BE2C (cell line): ENCODE results near the gene TEN1.

Experiments
- DNase-seq: peaks from one replicate; pipeline ENCODE4 v3.0.0-alpha.2; 2020
- H3K27me3 ChIP-seq: fragments of 250-450 bp; sonication (Bioruptor Pico); 2 replicates; pipeline ENCODE4 v1.5.1; 2020; ENCODE audit warnings: mild to moderate bottlenecking
- H3K36me3 ChIP-seq: fragments of 250-450 bp; sonication (Bioruptor Pico); 2 replicates; pipeline ENCODE4 v1.5.1; 2020; ENCODE audit warnings: mild to moderate bottlenecking
- H3K4me1 ChIP-seq: fragments of 250-450 bp; sonication (Bioruptor Pico); 2 replicates; pipeline ENCODE4 v1.5.1; 2020
- H3K4me3 ChIP-seq: 2 replicates; pipeline ENCODE4 v1.5.1; 2011; ENCODE audit warnings: low read depth, low read length
- H3K9me3 ChIP-seq: fragments of 250-450 bp; sonication (Bioruptor Pico); 2 replicates; pipeline ENCODE4 v1.5.1; 2020
- CTCF ChIP-seq: IDR thresholded peaks from 2 replicates; pipeline ENCODE4 v1.5.1; 2012; ENCODE audit warnings: mild to moderate bottlenecking, low read depth, low read length

The TEN1 gene

GRCh38 chr17:76008208-76008607 is 29.2 kb downstream of the TEN1 start:
- TF ChIP-seq CTCF = no peak
- no peaks in the 10 kb centered on the region for H3K36me3 ChIP-seq
- no peaks in the 10 kb centered on the region for H3K4me1 ChIP-seq
- DNase-seq = no peak
- no peaks in the 10 kb centered on the region for H3K9me3 ChIP-seq
- no peaks in the 10 kb centered on the region for H3K27me3 ChIP-seq
- no peak overlapping the region for H3K4me3 ChIP-seq

- H3K9me3 ChIP-seq = no peaks in the 10 kb centered on the region
- H3K36me3 ChIP-seq = no peaks in the 10 kb centered on the region
- no peaks in the 10 kb centered on the region for H3K4me1 ChIP-seq
- TF ChIP-seq CTCF = no peak
- no peaks in the 10 kb centered on the region for H3K27me3 ChIP-seq
- H3K4me3 ChIP-seq = no peak overlapping the region
- DNase-seq = no peak
These were observed 29.8 kb downstream of the TEN1 start for GRCh38 chr17:76008630-76009425.

- H3K4me3 ChIP-seq = no peak overlapping the region
- H3K36me3 ChIP-seq = no peaks in the 10 kb centered on the region
- DNase-seq = no peak
- H3K4me1 ChIP-seq = no peaks in the 10 kb centered on the region
- no peak for TF ChIP-seq CTCF
- H3K9me3 ChIP-seq = no peaks in the 10 kb centered on the region
- no peaks in the 10 kb centered on the region for H3K27me3 ChIP-seq
These were observed 30.4 kb downstream of the TEN1 start for GRCh38 chr17:76009447-76009846.

- no peak for TF ChIP-seq CTCF
- H3K27me3 ChIP-seq = no peaks in the 10 kb centered on the region
- no peak overlapping the region for H3K4me3 ChIP-seq
- no peaks in the 10 kb centered on the region for H3K9me3 ChIP-seq
- DNase-seq = no peak
- no peaks in the 10 kb centered on the region for H3K4me1 ChIP-seq
- no peaks in the 10 kb centered on the region for H3K36me3 ChIP-seq
These were observed 31.1 kb downstream of the TEN1 start for GRCh38 chr17:76009969-76010661.

GRCh38 chr17:76011951-76012350 is 32.9 kb downstream of the TEN1 start:
- no peak overlapping the region for H3K4me3 ChIP-seq
- TF ChIP-seq CTCF = no peak
- no peak for DNase-seq
- H3K27me3 ChIP-seq = no peaks in the 10 kb centered on the region
- H3K4me1 ChIP-seq = no peaks in the 10 kb centered on the region
- H3K36me3 ChIP-seq = no peaks in the 10 kb centered on the region
- H3K9me3 ChIP-seq = no peaks in the 10 kb centered on the region

- no peak for DNase-seq
- Histone ChIP-seq H3K9me3 (no peaks in the 10 kb centered on the region), H3K36me3 (no peaks in the 10 kb centered on the region), H3K4me1 (peaks cover 3% of the 10 kb centered on the region; the same call in 1 of the 2 replicates), H3K27me3 (no peaks in the 10 kb centered on the region), H3K4me3 (no peak overlapping the region)
- no peak for TF ChIP-seq CTCF
These were observed 34.4 kb downstream of the TEN1 start for GRCh38 chr17:76013377-76013932.
